NCI-H1417 (cell line): ENCODE results near the gene HMBS.

Experiments
- DNase-seq, 3 experiments: peaks; one replicate each; lab custom pipeline; 2025; lab: John Stamatoyannopoulos, UW

The HMBS gene

DNA sequence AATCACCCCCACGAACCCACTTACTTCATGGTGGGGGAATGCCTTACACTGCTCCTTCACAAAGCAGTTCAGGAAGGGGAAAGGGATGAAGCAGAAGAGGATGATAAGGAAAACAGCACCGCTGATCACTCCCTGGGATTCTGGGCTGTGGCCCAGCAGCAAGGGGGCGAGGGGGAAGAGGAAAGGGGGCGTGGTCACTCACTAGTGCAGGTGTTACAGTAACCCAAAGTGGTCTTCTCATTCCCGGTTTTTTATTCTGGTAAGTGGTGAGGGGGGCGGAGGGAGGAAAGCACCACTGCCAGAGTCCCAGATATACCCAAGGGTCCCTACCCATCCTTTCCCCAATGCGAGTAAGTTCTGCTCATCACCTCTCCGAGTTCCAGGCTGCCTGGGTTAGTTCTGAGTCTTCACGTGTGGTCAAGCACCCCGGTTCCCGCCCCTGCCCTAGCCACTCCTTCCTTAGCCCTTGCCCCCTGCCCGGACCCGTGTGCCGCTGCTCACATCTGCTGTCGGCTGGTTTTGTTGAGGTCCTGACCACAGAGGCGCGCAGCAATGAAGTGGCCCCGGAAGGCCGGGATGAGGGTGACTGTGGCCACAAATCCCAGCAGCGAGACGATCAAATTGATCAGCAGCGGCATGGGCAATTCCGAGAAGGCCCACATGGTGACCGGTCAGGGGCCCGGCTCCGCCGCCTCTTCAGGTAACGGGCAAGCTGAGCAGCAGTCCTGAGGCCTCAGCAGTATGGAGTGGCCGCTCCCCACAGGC, 16.5 kb downstream of the HMBS start:
- peak in 1 of 3 experiments; percentile 66 for DNase-seq

DNA sequence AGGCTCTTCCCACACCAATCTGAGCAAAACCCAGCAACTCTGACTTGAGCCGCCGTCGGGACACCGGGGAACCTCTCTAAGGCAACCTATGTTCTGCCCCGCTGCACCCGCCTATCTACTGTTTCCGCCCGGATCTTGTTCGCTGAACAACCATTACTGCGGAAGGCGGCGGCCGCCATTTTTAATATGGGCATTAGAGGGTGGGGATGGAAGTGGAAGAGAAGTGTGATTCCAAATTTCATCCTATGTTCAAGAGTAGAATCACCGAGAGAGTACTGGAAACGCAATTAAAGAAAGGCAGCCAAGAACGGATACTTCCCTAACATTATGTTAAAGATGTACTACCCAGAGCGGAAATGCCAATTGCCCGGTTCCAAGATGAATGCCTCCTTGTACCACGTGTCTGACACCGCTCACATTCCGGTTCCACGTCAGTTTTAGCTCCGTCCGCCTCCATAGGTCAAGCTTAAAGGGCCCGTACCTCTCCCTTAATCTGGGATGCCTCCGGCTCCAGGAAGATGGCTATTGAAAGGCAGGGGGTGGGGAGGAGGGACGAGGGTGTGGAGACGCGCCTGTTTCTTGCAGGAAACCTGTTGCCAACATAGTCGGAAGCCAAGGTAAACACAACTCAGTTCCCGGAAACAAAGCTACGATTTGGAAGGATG, 17.2 kb downstream of the HMBS start, which contains the start of gene DPAGT1:
Gene DPAGT1 (minus strand): TSS at position 95 of the 665 bp plus-strand sequence. CDS start 198 bp downstream, outside the sequence.
- DNase-seq, result peak; percentile 94 to 99 (median 98)

DNA sequence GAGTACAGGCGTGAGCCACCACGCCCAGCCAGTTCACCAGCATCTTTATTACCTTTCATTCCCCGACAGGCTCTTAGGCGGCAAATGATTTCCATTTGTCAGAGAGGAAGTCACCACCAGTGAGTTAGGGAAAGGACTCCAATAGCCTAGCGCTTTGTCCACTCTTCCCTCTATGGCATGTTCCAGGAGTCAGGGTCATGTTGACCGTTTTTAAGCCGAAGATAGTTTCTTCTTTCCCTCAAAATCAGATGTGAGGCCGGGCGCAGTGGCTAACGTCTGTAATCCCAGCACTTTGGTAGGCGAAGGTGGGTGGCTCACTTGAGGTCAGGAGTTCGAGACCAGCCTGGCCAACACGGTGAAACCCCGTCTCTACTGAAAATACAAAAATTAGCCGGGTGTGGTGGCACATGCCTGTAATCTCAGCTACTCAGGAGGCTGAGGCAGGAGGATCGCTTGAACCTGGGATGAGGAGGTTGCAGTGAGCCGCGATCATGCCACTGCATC, 18.5 kb downstream of the HMBS start:
- DNase-seq, result peak in 2 of 3 experiments; percentile 35 to 66

DNA sequence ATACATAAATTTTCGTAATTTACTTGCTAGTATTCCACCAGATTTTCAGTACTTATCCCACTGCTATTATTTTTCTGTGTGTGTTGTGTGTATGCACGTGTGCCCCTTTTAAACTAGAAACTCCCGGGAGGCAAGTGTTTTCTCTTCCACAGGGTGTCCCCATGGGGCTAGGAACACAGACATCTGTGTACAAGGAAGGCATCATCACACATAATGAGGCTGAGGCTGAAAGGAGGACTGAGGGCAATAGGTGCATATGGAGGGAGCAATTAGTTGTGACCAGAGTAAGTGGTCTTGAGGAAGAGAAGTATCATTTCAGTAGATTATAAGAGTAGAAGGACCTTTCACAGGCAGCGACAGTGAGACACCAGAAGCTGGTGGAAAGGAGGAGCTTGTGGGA, 19.1 kb downstream of the HMBS start:
- peak; percentile 9 to 81 (median 75) for DNase-seq

DNA sequence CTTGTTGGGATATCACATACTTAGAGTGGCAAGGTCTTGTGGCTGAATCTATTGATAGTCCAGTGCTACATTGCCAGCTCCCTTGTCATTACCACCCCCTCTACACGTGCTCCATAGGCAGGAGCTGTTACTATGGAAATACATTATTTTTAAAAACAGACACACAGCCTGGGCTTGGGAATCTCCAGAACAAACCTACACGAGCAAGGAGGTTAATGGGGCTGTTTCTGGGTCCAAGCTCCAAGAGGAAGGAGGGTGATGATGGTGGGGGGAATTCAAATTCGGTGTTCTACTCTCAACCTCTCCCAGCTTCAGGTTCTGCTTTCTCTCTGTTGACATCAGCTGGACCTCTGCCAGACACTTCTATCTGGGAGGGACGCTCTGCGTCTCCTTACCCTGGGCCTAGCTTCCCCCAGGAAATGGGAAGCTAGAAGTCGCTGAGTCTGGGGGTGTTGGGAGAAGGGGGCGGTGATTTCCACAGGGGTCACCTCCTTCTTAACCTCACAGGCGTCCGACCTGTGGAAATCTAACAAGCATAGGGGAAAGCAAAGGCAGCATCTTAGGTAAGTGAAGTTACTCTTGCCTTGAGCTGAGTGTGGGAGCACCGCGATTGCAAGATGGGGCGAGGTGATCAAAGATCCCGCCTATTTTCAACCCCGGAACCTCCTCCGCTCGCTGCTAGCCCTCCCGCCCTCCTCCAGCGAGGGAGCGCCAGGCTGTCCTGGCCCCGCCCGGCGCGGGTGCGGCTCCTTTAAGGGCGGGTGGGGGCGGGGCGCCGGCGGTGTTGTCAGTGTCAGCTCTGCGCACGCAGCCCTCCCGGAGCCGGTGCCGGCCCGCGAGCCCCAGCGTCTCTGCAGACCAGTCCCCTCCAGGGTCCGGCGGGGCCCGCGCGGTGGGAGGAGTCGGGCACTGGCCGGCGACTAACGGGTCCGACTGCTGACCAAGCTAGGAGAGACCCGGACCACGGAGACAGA, 22.2 kb downstream of the HMBS start, which contains the start of gene C2CD2L:
Gene C2CD2L (plus strand): TSS at position 781 of the 974 bp plus-strand sequence. CDS start 398 bp downstream, outside the sequence.
- DNase-seq, result peak; percentile 91 to 94 (median 93)

DNA sequence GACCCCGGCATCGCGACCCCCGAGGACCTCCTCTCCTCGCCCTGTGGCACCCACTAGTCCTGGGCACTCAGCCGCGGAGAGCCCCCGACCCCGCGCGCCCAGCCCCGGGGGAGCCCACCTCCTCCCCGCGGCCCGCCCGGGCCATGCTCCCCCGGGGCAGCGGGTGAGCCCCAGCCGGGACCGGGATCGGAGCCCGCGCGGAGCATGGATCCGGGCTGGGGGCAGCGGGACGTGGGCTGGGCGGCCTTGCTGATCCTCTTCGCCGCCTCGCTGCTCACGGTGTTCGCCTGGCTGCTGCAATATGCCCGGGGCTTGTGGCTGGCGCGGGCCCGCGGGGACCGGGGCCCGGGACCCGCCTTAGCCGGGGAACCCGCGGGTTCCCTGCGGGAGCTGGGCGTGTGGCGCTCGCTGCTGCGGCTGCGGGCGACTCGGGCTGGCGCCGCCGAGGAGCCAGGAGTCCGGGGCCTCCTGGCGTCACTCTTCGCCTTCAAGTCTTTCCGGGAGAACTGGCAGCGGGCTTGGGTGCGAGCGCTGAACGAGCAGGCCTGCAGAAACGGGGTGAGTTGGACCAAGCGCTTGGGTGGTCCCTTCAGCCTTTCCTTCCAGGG, 23.0 kb downstream of the HMBS start:
- DNase-seq, result peak in 2 of 3 experiments; percentile 64 to 68

DNA sequence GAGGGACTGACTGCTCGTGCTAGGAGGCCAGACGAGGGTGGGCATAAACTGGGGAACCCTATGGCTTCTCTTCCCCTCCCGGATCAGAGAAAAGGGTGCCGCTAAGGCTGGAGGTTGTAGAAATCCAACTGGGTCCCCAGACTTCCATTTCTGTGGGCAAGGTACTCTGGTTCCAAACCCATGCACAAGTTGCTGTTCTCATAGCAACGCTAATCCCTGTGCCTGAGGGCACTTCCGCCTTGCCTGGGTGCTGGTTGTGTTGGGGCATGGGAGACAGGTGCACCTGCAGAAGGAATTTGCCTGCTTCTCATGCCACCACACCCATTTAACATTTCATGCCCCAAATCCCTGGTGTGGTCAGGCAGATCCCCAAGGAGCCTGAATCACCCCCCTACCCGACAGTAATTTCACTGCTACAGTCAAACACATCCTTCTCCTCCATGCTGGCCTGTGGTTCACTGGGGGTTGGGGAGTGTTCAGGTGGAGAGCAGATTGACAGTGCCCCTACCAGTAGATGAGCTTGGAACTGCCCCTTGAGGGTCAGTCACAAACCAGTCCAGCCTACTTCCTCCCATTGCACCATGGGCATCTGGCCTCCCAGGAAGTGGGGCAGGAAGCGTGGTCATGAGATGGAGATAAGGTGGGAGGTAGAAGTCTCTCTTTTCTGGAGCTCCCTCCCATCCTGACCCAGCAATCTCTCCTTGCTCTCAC, 23.6 kb downstream of the HMBS start:
- DNase-seq, result peak; percentile 6 to 85 (median 71)

DNA sequence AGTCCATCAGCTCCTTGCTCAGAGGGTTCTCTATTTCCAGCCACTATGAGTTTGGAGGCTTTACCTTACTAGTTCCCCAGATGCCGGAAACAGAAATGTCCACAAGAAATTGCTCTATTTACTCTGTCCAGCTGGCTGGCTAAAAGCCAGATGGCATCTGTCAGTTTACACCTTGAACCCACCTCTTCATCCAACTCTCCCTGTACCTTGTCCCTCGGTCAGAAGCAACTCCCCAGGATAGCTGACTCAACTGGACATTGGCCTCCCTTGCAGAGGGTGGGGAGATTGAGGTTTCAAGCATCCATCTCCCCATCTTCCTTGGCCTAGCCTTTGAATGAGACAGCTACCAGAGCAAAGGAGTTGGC, 24.2 kb downstream of the HMBS start:
- no peak for DNase-seq

DNA sequence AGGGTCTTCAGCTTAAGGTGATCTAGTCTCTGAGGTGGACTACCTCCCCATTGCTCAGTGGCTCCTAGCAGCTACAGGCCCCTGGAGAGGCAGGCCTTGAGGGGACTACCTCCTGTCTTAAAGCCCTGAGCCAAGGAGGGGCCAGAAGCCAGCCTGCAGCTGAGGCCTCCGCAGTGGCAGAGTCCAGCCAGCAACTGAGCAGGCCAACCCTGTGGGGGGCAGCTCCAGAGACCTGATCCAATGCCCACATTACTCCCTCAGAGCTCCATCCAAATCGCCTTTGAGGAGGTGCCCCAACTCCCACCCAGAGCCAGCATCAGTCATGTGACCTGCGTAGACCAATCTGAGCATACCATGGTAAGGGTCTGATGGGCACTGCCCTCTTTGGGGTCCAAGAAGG, 25.2 kb downstream of the HMBS start:
- no peak for DNase-seq

DNA sequence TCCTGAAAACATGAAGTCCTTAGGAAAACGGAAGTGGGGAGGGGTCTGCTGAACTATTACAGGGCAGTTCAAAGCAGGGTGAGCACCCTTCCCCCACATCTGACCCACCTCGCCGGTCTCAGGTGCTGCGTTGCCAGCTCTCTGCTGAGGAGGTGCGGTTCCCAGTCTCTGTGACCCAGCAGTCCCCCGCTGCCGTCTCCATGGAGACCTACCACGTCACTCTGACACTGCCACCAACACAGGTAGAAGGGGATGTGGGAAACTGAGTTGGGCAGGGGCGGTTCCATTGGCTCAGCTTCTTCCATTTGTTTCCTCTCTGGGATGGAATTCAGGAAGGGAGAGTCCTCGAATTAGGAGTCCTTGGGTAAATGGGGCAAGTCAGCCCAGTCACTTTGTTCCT, 25.8 kb downstream of the HMBS start:
- no peak for DNase-seq

DNA sequence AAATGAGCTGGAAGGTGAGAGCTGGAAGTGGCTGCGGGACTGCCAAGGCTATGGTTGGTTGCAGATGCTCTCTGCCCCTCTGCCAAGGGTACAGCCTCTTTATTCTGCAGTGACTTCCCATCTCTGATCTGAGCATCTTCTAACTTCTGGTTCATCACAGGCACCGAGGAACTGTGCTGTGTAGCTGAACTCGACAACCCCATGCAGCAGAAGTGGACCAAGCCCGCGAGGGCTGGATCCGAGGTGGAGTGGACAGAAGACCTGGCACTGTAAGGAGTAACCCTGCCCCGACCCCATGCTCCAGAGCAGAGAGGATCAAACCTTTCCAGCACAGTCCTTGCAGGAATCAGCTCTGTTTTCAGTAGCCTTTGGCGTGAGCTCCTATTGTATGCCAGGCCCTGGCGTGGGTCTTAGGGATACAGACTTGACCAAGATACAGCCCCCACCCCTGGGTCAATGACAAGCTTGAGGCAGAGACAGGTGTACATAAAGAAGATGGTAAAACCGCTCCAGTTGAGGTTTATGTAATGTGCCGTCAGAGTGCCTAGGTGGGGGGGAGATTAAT, 26.8 kb downstream of the HMBS start:
- no peak for DNase-seq

DNA sequence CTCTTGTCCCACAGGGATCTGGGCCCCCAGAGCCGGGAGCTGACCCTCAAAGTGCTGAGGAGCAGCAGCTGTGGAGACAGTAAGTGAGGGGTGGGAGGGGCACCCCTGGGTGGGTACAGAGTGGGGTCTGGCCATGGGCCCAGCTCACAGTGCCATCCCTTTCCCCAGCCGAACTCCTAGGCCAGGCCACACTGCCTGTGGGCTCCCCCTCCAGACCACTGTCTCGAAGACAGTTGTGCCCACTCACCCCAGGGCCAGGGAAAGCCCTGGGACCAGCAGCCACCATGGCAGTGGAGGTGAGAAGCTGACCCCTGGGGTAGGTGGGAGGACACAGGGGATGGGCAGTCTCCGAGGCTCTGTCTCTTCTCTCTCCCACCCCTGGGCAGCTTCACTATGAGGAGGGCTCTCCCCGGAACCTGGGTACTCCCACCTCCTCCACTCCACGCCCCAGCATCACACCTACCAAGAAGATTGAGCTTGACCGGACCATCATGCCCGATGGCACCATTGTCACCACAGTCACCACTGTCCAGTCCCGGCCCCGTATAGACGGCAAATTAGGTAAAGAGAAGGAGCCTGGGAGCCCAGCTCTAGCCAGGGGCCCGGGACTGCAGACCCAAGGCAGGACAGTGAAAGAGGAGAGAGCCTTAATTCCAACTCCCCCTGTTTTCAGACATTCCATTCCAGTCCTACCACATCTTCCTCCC, 27.8 kb downstream of the HMBS start:
- no peak for DNase-seq

DNA sequence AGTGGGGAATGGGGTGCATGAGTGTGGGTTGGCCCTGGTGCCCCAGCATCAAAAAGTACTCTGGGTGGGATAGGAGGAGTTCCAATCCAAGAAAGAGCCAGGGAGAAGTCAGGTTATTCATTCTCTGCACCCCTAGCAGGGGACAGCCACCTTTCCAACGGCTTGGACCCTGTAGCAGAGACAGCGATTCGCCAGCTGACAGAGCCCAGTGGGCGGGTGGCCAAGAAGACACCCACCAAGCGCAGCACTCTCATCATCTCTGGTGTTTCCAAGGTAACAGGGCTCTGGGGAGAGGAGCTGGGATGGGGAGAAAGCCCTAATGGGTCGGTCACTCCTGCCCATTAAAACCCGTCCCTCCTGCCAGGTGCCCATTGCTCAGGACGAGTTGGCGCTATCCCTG, 29.0 kb downstream of the HMBS start:
- no peak for DNase-seq

DNA sequence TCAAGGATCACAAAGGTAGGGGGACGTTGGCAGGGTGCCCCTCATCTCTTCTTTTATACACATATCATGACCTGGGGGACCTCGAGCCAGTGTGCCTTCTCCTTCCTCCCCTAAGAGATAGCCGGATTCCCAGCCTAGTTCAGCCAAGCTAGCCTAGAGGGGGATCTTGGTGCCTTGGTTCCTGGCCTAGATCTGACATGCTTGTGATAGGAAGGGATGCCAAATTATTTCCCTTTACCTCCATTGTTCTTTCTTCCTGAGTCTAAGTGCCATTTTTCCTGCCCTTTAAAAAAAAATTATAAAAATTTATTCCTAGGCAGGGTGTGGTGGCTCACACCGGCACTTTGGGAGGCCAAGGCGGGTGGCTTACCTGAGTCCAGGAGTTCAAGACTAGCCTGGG, 29.7 kb downstream of the HMBS start:
- no peak for DNase-seq

DNA sequence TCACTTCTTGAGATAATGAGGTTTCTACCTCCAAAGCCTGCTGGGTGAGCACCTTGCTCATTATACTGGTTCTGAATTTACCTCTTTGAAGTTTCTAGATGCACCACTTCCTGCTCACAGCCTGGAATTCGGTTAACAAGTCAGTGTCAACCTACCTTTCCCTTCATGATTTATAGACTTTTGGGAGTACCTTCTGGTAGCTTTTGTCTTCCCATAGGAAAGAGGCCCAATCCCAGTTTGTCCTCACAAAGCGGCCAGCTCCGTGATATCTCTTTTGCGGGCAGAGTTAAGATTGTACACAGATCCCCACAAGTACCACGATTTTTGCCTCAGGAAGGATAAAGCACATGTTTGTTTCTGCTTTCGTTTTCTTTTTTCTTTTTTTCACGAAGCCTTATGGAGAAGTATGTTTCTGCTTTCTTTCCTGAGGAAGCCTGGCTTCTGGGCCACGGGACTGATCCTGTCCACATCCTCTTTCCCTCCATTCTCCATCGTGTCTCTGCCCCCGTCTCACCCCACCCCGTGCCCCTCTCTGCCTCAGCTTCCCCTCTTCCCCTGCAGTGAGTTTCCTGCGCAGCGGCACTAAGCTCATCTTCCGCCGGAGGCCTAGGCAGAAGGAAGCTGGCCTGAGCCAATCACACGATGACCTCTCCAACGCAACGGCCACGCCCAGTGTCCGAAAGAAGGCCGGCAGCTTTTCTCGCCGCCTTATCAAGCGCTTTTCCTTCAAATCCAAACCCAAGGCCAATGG, 31.0 kb downstream of the HMBS start:
- no peak for DNase-seq

DNA sequence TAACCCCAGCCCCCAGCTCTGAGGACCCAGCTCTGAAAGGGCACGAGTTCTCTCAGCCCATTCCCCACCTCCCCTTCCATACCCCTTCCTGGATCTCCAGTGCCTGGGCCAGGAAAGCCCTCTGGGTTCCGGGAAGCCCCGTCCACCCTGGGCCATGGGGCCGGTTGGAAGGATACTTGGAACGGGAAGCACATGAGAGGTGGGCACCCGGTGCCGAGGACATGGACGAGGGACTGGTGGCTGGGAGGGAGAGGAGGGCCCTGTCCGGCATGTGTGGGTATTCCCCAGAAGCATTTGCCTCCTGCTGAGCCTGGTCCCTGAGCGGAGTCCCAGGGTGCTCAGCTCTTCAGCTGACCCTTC, 31.5 kb downstream of the HMBS start:
- no peak for DNase-seq

DNA sequence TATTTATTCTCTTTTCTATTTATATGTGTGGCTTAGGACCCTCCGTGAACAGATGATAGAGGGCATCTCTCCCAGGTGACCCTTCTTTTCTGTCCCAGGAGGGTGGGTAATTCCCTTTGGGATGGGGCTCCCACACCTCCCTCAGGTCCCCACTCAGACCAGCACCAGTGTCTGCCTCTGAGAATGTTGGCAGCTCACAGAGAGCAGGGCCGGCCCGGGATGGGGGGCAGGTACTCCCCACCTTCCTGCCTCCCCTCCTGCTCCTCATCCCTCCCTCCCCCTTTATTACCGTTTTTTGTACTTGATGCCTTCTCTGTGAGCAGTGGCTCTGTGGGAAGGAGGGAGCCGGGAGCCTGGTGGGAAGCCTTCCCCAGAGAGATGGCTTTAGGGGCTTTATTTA, 31.9 kb downstream of the HMBS start:
- no peak for DNase-seq

DNA sequence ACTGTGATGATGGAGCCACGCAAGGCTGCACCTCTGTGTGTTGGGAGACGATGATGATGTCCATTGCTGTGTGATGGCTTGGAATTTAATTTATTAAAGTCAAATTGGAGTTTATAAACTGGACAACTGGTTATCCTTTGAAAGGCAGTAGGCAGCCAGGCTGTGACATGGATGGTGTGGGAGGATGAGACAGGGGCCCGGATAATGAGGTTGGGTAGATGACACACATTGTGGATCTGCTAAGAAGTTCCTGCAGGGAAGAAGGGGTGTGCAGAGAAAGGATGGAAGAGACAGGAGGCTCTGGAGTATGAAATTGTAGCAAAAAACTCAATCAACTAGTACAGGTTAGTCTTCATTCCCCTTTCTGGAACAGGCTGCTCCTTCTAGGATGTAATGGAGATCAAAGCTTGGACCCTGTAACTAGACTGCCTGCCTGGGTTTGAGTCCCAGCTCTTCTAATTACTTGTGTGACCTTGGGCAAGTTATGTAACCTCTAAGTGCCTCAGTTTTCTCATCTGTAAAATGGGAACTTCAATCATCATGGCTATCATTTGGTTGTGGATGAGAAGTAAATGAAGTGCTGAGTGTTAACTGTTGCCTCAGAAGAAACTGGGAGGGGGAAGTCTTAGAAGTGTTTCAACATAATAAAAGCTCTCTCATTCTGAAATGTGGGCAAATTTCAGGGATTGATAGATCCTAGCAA, 32.5 kb downstream of the HMBS start:
- no peak for DNase-seq

DNA sequence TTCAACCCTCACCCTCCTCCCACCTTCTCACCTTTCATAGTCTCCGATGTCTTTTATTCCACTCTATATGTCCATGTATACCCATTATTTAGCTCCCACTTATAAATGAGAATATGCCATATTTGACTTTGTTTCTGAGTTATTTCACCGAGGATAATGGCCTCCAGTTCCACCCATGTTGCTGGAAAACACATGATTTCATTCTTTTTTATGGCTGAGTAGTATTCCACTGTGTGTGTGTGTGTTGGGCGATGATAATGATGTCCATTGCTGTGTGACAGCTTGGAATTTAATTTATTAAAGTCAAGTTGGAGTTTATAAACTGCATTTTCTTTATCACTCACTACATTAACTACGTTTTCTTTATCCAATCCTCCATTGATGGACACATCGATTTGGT, 33.5 kb downstream of the HMBS start:
- DNase-seq, result no peak
